Right lobe of liver (tissue), 6 donors: ENCODE data around the gene CLEC5A. TPM values are rescaled to one million over a fixed set of nuclear protein-coding genes. Genes with fewer than 3 reads are reported as not detected.

ENCODE experiments used
- ATAC-seq, 4 donors: fragments of 200-7000 bp; cut with Tn5 transposase; one replicate each; pipeline ENCODE4 v1.9.1; 2020; ENCODE audit warnings: mild to moderate bottlenecking in 4 of 4, moderate library complexity in 4 of 4
- DNase-seq, 3 donors: peaks; one replicate each; pipeline ENCODE4 v3.0.0-alpha.2; 2020
- H3K27ac ChIP-seq, 3 donors: fragments of 200-600 bp; one replicate each; pipeline ENCODE4 v1.8.0; 2022
- H3K27me3 ChIP-seq, 2 donors: fragments of 200-600 bp; one replicate each; pipeline ENCODE4 v1.8.0; 2022
- H3K36me3 ChIP-seq, 4 donors: fragments of 200-600 bp; sonication (generic) in 1 of 4; one replicate each; pipeline versions ENCODE4 v1.5.1 to v1.8.0; 2017 to 2022; ENCODE audit warnings: control low read depth in 1 of 4
- H3K4me1 ChIP-seq, 4 donors: fragments of 200-600 bp; sonication (generic) in 1 of 4; one replicate each; pipeline versions ENCODE4 v1.5.1 to v1.8.0; 2017 to 2022; ENCODE audit warnings: control low read depth in 1 of 4
- H3K4me3 ChIP-seq, 3 donors: fragments of 200-600 bp; one replicate each; pipeline ENCODE4 v1.8.0; 2022
- H3K9me3 ChIP-seq, 4 donors: fragments of 200-600 bp; sonication (generic) in 1 of 4; one replicate each; pipeline versions ENCODE4 v1.5.1 to v1.8.0; 2017 to 2022; ENCODE audit warnings: control low read depth in 1 of 4
- CTCF ChIP-seq, 4 donors: fragments of 200-600 bp in 3 of 4; fragments of 450-650 bp in 1 of 4; IDR thresholded peaks; one replicate each; pipeline versions ENCODE4 v1.5.1 to v1.8.0; 2016 to 2022; ENCODE audit warnings: antibody characterized with exemption in 4 of 4, mild to moderate bottlenecking in 2 of 4
- POLR2A ChIP-seq: fragments of 450-650 bp; IDR thresholded peaks from one replicate; pipeline ENCODE4 v1.6.1; 2017; ENCODE audit warnings: antibody characterized with exemption, mild to moderate bottlenecking
- WGBS: methylation state at CpG from one replicate; pipeline ENCODE4 v1.1.6; 2018; ENCODE audit warnings: low coverage, low lambda C conversion rate; ENCODE audit not compliant: insufficient coverage; ENCODE audit errors: missing lambda C conversion rate; 5-methylcytosine and 5-hydroxymethylcytosine counted together
- intact Hi-C, 2 donors: fragments of 100-400 bp; cut with DNase I; formaldehyde crosslinking; loops; one replicate each; pipeline versions ENCODE4 v1.11.2 to v1.14.1; 2022
- total RNA-seq, 6 experiments: library from RNA; depleted of rRNA in 2 of 6; stranded (reverse); fragments of >200 nt in 2 of 6; fragmentation: NEBNext Ultra II Directional in 3 of 6; extraction: Animal tissue kit (Norgen Biotek cat#: 25700) in 3 of 6; gene quantifications; one replicate each; pipeline versions ENCODE4 v1.1.0 to v1.2.4, GENCODE V29; 2016 to 2023
- donor health status: DM: no; HTN: yes; CAD: no.
- donor health status: DM: no; HTN: no; CAD: no.
- donor health status: DM: no; HTN: no; CAD: no.
- donor health status: DM: no; HTN: yes; CAD: no.
- donor health status: DM: no; HTN: yes; CAD: no.

Gene CLEC5A
- total RNA-seq, 6 experiments from 2014 or later = 0.27 to 1.2 (median 0.92) TPM; not detected in 1

GRCh38 chr7:141877365-141877764 lies 69.4 kb downstream of the CLEC5A start:
- no peaks in the 10 kb centered on the region for H3K9me3 ChIP-seq
- intact Hi-C loops = no loop called here
- ATAC-seq (no peak), DNase-seq (no peak)
- no peaks in the 10 kb centered on the region for H3K27me3 ChIP-seq
- WGBS = 56% methylated on average over 3 of the region's 3 CpGs
- TF ChIP-seq POLR2A (no peak), CTCF (IDR thresholded peaks at IDR 0.05) (no peak)
- H3K4me1 ChIP-seq = no peaks in the 10 kb centered on the region
- H3K4me3 ChIP-seq = no peak overlapping the region
- no peaks in the 10 kb centered on the region for H3K36me3 ChIP-seq
- no peak overlapping the region for H3K27ac ChIP-seq

Other genes starting within 250 kb of the CLEC5A start
- 10 to 100 TPM; 24.4 to 30.8 (median 26.3) TPM for gene DENND11, start 244.8 kb downstream of the CLEC5A start, total RNA-seq
- not detected for gene WEE2, start 238.6 kb downstream of the CLEC5A start, total RNA-seq
- gene SSBP1, start 208.6 kb downstream of the CLEC5A start, total RNA-seq = 100 to 1,000 TPM in 1 of 6 experiments, 10 to 100 TPM in 5; 38.6 to 115 (median 48.8) TPM
- 1 to 10 TPM in 1 of 6 experiments, under 1 TPM in 5; 0.31 to 3.5 (median 0.55) TPM for gene TAS2R3, start 182.9 kb downstream of the CLEC5A start, total RNA-seq
- under 1 TPM; 0.32 to 0.74 (median 0.52) TPM for gene TAS2R4, start 170.3 kb downstream of the CLEC5A start, total RNA-seq
- gene TAS2R5, start 156.8 kb downstream of the CLEC5A start, total RNA-seq = under 1 TPM in 5 of 6 experiments, not detected in 1; 0.43 to 0.68 (median 0.51) TPM
- not detected for gene PRSS37, start 105.5 kb downstream of the CLEC5A start, total RNA-seq
- not detected for gene OR9A4, start 30.6 kb downstream of the CLEC5A start, total RNA-seq
- not detected for gene TAS2R38, start 26.8 kb upstream of the CLEC5A start, total RNA-seq
- 10 to 100 TPM in 1 of 6 experiments, 1 to 10 TPM in 2, under 1 TPM in 3; 0.68 to 15.7 (median 1.0) TPM for gene MGAM, start 48.9 kb upstream of the CLEC5A start, total RNA-seq
- 1 to 10 TPM in 1 of 6 experiments, under 1 TPM in 5; 0.09 to 4.4 (median 0.25) TPM for gene MGAM2, start 164.7 kb upstream of the CLEC5A start, total RNA-seq